HK-2 (cell line): ENCODE results near the gene MED25.
A peak's percentile ranks its signal among the peaks of the same experiment; 100 is the strongest.

Experiments
- DNase-seq: peaks from one replicate; pipeline ENCODE4 v3.0.0-alpha.2; 2018; ENCODE audit not compliant: unreplicated experiment

MED25 gene

DNA sequence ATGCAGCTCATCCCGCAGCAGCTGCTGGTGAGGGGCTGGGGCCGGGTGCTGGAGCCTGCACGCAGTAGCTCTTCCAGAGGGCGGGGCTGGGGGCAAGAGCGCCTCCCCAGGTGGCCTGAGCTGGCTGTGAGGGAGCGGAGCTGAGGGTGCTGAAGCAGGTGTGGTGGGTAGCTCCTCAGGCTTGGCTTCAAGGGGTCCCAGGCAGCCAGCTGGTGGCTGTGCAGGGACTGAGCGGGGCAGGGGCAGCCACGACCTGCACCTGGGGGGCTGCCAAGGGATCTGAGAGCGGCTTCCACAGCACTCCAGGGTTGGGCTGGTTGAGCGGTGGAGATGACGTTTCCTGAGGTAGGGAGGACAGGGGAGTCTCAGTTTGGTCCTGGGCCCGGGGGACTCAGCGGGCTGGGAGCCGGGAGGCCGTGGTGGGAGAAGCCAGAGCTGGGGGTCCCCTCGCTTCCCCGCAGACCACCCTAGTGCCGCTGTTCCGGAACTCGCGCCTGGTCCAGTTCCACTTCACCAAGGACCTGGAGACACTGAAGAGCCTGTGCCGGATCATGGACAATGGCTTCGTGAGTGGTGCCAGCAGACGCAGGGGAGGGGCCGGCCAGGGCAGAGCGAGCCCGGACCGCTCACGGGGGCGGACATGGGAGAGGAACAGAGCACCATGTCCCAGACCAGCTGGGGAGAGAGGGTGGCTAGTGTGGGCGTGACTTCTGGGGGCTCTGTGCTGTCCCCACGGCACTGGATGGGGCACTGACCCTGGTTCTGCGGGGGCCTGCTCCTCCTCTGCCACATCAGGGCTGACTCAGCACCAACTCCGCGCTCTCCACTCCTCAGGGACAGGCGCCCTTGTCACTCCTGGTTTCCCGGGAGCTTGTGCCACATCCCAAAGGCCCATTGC lies 40.2 kb downstream of the MED25 start:
- DNase-seq = peak; percentile 48

DNA sequence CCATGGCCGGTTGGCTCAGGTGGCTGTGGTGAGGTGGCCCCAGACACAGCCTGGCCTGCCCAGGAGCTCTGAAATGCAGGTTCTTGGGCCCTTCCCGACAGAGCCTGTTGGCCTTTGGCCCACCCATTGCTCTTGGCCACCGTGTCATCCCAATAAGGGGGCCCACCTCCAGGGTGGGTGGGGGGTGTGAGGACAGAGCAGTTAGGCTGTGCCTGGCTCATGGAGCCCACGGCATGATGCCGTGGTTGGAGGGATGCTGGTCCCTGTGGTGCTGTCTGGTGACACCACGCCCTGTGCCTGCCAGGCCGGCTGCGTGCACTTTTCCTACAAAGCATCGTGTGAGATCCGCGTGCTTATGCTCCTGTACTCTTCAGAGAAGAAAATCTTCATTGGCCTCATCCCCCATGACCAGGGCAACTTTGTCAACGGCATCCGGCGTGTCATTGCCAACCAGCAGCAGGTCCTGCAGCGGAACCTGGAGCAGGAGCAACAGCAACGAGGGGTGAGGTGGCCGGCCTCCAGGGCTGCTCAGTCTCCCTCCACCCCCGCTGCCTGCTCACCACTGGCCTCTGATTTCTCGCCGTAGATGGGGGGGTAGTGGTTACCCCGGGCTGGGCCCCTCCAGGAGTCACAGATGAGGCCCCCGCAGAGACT lies 41.7 kb downstream of the MED25 start:
- DNase-seq = no peak

GRCh38 chr19:49860336-49861102 lies 42.4 kb downstream of the MED25 start:
- no peak for DNase-seq

DNA sequence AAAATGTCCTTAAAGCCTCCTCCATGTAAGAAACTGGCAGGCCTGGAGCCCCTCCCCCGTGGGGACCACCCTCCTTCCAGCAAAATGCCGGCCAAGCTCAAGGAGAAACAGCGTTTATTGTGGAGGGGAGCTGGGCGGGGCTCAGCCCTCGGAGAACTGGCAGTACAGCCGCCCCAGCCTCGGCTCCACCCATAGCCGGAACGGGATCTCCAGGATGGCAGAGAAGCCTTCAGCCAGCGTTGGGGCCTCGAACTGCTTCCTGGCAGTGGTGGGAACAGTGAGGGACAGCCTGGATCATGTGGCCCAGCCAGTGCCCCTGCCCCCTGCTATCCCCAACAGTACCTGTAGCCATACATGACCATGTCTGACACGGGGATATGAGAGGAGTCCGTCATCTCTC lies 43.0 kb downstream of the MED25 start:
- no peak for DNase-seq

- DNase-seq = no peak
Observed at GRCh38 chr19:49861541-49862378, 43.7 kb downstream of the MED25 start.

DNA sequence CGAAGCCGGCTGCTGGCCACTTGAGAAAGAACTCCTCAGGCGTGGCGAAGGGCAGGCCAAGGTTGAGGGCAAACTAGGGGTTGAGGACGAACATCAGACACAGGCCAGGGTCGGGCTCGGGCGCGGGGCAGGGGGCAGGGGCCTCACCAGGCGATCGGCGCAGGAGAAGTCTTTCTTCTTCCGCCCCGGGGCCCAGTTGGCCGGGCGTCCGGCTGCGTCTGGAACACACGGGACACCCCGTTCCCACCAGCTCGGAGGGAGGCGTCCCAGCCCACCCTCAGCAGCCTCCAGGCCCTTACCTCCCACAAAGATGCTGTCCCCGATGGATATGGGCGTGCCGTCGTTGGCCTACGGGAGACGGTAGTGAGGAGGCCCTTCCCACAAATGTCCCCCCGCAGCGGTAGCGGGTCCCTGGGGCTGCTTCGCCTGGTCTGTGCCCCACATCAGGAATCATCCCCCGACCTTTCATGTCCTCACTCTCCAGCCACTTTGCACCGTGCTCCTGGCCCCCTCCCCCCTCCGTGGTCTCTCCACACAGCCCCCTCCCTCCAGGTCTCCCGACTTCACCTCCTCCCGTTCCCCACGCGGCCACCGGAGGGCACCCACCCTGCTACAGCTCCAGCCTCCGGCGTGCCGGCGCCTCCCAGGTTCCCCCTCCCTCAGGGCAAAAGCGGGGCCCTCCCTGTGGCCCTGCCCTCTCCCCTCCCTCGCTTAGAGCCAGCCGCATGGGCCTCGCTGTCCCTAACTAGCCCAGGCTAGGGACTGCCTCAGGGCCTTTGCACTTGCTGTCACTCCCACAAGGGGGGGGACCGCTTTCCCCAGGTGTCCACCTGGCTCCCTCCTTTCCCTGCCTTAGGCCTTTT lies 44.5 kb downstream of the MED25 start:
- DNase-seq = no peak

DNA sequence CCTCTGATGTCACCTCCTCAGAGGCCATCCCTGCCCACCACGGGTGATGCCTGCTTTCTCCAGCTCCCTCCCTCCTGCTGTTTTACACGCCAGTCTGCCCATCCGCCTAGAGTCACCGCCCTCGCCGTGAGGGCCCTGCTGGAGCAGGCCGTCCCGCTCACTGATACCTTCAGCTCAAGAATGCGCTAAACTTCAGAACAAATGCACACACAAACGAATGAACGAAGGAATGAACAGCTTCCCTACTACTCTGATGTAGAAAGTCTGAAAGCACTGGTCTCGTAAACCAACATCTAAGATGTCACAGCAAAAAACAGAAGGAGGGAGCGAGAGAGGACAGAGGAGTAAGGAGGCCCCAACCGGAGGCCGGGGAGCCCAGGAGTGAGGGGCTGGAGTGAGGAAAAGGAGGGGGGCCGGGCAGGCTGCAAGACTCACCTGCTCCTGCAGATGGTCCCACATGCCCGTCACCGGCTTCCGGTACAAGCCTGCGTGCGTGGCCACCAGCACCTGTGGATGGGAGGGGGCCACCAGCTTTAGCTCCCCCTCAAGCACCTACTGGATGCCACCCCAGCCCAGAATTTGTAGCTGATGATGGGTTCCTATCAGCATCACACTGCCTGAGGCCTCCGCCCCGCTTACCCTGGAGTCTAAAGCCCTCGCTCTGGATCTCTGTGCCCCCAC lies 45.3 kb downstream of the MED25 start:
- DNase-seq = no peak

GRCh38 chr19:49863935-49864320 lies 45.8 kb downstream of the MED25 start:
- DNase-seq = no peak

DNA sequence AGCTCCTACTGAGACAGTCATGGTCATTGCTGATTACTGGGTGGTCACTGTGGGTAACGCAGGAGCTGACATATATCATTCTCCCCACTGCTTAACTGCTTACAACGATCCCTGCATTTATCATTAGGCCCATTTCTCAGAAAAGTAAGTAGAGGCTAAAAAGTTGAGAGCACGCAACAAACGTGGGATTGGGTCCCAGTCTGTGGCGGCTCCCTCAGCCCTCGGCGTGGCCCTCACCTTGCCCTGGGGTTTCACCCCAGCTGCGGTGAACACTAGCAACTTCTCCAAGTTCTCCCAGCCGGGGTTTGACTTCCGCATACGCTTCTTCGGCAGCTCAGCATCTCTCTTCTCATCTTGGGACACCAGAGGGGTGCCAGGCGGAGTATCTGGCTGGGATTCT lies 46.8 kb downstream of the MED25 start:
- DNase-seq = no peak

- DNase-seq = peak; percentile 94
Observed at GRCh38 chr19:49866933-49867782, 49.1 kb downstream of the MED25 start, which contains the start of gene PNKP. TSS of gene PNKP (minus strand) at chr19:49867576. CDS start at chr19:49867204, 372 bp downstream.

DNA sequence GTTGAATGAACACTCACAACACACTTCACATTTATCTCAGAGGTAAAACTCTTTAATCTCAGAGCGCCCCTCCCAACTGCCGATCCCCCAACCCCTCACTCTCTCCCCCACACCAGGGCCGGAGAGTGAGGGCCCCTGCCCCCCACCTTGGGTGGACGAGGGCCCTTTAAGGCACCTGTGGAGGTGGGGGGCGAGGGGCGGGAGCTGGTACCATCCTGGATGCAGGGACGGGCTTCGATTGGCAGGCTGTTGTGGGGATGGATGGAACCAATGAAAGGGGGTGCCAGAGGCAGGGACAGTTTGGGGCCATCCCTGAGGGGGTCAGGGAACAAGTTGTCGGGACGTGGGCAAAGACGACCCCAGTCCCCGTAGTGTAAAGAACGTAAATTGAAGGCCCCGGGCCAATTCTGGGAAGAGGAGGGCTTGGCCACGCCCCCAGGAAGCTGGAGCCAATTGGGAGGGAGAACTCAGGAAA lies 51.0 kb downstream of the MED25 start:
- DNase-seq = no peak

GRCh38 chr19:49869484-49870308 lies 51.6 kb downstream of the MED25 start:
- peak; percentile 99 for DNase-seq

DNA sequence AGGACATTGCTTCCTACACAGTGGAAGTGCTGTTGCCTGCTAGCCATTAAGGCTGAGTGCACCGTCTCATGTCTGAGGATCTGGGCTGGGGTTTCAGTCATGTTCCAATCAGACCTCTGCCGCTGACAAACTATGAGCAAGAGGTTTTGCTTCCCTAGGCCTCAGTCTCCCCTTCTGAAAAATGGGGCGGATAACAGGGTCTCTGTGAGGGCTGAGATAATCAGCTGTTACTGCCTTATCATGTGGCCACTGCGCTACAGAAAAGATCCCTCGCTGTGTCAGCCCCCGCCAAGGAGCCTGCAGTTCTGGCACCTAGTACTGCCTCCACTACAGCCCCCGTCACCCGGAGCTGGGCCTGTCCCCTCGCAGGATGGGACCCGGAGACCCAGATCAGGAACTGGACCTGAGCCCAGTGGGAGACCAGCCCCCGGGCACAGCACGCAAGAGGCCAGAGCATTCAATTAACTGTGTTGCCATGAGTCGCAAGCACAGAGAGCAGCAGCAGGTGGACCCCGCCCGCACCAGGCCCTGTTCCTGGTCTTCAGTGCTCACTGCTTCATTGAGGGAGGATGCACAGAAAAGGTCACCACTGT lies 52.3 kb downstream of the MED25 start:
- no peak for DNase-seq

- DNase-seq = no peak
Observed at GRCh38 chr19:49871349-49871985, 53.4 kb downstream of the MED25 start.

DNA sequence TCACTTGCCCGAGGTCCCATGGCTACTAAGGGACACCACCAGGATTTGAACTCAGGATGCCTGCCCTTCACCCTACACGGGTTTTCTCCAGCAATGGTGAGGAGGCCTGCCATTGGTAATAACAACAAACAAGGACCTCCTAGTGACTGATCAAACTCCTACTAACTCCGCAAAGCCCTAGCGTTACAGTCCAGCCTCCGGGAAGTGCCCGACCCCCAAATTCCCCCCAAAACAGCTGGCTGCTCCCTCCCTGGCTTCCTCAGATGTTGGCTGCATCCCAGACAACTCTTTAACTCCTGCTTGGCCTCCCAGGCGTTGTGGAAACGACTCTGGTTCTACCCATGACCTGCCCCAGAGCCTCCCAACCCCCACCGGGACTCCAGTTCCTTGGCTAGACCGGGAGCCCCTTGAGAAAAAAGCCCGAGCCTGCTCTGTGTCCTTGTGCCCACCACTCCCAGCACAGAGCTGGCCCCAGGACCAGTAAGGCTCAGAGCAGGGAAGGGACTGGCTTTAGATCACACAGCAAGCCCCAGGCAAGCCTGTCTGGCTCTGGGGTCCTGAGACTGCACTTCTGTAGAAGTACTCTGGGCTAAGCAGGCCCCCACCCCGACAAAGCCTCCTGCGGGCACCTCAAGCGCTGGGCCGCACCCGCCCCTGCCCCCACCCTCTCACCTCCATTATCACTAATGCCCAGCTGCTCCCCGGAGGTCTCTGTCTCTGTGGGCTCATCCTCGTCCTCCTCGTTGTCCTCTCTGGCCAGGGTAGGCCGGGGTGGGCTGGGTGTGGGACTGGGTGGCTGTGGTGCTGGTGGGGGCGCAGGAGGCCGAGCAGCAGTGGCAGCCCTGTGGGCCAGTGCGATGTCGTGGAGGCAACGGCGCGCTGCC lies 54.4 kb downstream of the MED25 start:
- DNase-seq = no peak

GRCh38 chr19:49873129-49873521 lies 55.0 kb downstream of the MED25 start:
- DNase-seq = no peak
